Stimulated activated CD4-positive, alpha-beta T cell treated with anti-CD3 and anti-CD28 coated beads, TNF-alpha, amount 100 ng/mL, for 4 hours (primary cell): ENCODE results near the gene PCDHB10.
"Not testable (repeated sequence)": the region's sequence is repeated elsewhere in the genome, so short reads cannot be mapped to it uniquely, and the experiment has no call there.

Experiments
- DNase-seq, 3 experiments: peaks; one replicate each; pipeline ENCODE4 v3.0.0-alpha.2; 2020; ENCODE audit warnings: low read depth in 3 of 3

Gene PCDHB10

DNA sequence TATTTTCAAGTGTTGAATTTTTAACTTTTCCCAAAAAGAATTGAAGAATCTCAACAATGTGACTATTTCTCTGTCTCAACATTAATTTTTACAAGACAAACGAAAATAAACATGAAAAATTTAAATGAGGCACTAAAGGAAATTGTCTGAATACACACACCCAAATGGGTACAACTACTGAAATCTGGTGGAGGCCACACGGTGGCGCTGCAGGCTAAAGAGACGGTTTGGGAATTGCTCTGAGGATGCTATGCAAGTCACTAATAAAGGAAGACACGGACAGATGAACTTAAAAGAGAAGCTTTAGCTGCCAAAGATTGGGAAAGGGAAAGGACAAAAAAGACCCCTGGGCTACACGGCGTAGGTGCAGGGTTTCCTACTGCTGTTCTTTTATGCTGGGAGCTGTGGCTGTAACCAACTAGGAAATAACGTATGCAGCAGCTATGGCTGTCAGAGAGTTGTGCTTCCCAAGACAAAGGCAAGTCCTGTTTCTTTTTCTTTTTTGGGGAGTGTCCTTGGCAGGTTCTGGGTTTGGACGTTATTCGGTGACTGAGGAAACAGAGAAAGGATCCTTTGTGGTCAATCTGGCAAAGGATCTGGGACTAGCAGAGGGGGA lies at the start of gene PCDHB10:
PCDHB10 (plus strand) TSS at position 244 of the 616 bp plus-strand sequence; CDS start at position 444, 200 bp downstream.
- no peak for DNase-seq

DNA sequence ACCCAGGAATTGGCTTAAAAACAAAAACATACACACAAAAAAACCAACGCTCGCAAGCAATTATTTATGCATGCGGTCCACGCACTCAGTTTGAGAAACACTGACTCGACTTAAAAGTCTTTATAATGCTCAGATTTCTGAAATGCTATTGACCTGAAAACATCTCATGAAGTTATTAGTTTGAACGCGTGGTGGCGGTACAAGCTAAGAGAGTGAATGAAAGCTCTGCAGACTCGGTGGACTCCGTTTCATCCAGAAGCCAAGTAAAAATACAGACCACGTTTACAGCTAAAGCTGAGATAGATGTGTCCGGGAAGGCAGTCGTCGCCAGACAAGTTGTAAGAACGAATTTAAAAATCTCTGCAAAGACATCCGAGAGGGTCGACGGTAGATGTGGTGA lies 42.3 kb upstream of the PCDHB10 start, which contains the start of gene PCDHB6:
PCDHB6 (plus strand) TSS at position 246 of the 400 bp plus-strand sequence. CDS start 201 bp downstream, outside the sequence.
- no peak for DNase-seq

DNA sequence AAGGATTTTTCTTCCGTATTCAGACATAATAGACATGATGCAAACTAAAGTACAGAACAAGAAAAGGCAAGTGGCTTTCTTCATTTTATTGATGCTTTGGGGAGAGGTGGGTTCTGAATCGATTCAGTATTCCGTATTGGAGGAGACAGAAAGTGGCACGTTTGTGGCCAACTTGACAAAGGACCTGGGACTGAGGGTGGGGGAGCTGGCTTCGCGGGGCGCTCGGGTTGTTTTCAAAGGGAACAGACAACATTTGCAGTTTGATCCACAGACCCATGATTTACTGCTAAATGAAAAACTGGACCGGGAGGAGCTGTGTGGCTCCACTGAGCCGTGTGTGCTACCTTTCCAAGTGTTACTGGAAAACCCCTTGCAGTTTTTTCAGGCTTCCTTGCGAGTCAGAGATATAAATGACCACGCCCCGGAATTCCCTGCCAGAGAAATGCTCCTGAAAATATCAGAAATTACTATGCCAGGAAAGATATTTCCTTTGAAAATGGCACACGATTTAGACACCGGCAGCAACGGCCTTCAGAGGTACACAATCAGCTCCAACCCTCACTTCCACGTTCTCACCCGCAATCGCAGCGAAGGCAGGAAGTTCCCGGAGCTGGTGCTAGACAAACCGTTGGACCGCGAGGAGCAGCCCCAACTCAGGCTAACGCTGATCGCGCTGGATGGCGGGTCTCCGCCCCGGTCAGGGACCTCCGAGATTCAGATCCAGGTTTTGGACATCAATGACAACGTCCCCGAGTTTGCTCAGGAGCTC lies 41.7 kb upstream of the PCDHB10 start:
- no peak for DNase-seq

DNA sequence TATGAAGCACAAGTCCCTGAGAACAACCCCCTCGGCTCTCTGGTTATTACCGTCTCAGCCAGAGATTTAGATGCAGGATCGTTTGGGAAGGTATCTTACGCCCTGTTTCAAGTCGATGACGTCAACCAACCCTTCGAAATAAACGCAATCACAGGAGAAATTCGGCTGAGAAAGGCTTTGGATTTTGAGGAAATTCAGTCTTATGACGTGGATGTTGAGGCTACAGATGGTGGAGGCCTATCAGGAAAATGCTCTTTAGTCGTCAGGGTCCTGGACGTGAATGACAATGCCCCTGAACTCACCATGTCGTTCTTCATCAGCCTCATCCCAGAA lies 41.2 kb upstream of the PCDHB10 start:
- no peak for DNase-seq

DNA sequence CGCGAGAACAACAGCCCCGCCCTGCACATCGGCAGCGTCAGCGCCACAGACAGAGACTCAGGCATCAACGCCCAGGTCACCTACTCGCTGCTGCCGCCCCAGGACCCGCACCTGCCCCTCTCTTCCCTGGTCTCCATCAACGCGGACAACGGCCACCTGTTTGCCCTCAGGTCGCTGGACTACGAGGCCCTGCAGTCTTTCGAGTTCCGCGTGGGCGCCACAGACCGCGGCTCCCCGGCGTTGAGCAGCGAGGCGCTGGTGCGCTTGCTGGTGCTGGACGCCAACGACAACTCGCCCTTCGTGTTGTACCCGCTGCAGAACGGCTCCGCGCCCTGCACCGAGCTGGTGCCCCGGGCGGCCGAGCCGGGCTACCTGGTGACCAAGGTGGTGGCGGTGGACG lies 40.5 kb upstream of the PCDHB10 start:
- not testable (repeated sequence) for DNase-seq

DNA sequence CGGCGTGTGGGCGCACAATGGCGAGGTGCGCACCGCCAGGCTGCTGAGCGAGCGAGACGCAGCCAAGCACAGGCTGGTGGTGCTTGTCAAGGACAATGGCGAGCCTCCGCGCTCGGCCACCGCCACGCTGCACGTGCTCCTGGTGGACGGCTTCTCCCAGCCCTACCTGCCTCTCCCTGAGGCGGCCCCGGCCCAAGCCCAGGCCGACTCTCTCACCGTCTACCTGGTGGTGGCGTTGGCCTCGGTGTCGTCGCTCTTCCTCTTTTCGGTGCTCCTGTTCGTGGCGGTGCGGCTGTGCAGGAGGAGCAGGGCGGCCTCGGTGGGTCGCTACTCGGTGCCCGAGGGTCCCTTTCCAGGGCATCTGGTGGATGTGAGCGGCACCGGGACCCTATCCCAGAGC lies 40.1 kb upstream of the PCDHB10 start:
- DNase-seq, result not testable (repeated sequence)

DNA sequence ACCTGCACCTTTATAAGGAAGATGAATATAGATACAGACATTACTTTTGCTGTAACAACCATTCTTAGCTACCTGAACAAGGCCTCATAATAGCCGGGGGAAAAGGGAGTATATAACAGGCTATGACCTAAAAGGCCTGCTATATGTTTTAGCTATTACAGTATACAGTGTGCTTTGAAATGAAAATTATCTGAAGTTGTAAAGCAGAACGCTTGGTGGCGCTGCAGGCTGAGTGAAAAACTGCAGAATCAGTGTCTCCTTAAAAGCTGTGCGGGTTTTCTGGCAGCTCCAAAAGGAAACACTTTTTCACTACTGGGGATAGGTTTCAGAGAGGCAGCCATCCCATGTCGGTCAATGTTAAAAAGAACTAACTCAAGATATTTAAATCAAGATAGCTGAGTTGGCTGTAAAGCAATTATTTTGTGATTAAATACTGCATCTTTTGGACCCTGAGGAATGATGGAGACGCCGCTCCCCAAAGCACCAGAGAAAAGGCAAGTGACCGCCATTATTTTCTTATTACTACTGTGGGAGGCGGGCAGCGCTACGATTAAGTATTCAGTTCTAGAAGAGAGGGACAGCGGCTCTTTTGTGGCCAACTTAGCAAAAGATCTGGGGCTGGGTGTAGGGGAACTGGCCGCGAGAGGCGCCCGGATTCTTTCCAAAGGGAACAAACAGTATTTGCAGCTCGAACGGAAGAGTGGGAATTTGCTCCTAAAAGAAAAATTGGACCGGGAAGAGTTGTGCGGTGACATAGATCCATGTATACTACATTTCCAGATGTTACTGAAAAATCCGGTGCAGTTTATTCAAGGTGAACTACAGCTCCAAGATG lies 36.4 kb upstream of the PCDHB10 start:
- no peak for DNase-seq

DNA sequence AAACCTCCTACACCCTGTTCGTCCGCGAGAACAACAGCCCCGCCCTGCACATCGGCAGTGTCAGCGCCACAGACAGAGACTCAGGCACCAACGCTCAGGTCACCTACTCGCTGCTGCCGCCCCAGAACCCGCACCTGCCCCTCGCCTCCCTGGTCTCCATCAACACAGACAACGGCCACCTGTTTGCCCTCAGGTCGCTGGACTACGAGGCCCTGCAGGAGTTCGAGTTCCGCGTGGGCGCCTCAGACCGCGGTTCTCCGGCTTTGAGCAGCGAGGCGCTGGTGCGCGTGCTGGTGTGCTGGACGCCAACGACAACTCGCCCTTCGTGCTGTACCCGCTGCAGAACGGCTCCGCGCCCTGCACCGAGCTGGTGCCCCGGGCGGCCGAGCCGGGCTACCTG lies 34.8 kb upstream of the PCDHB10 start:
- DNase-seq, result not testable (repeated sequence)

DNA sequence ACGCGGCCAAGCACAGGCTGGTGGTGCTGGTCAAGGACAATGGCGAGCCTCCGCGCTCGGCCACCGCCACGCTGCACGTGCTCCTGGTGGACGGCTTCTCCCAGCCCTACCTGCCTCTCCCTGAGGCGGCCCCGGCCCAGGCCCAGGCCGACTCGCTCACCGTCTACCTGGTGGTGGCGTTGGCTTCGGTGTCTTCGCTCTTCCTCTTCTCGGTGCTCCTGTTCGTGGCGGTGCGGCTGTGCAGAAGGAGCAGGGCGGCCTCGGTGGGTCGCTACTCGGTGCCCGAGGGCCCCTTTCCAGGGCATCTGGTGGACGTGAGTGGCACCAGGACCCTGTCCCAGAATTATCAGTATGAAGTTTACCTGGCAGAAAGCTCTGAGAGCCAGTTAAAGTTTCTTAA lies 34.3 kb upstream of the PCDHB10 start:
- DNase-seq, result not testable (repeated sequence)

DNA sequence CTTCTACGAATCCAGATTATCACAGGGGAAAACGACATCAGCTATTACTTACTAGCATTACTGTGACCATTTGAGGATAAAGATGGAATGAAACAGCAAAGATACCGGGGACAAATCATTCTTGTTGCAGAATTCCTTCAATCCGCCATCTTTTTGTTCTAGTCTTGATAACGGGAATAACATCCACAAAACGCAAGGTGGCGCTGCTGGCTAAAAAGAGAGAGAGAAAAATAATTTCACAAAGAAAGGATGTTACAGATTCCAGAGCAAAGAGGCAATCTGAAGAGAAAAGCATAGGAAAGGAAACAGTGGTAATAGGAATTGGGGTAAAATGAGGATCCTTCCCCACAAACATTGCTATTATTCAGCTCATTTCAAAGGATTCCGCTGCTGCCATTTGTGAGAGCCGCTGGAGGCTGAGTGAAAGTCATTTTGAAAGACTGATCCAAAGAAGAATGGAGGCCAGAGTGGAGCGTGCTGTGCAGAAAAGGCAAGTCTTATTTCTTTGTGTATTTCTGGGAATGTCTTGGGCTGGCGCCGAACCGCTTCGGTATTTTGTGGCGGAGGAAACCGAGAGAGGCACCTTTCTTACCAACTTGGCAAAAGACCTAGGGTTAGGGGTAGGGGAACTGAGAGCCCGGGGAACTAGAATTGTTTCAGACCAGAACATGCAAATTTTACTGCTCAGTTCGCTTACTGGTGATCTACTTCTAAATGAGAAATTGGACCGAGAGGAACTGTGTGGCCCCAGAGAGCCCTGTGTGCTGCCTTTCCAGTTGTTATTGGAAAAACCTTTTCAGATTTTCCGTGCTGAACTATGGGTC lies 19.6 kb upstream of the PCDHB10 start, which contains the start of gene PCDHB7:
PCDHB7 (plus strand) TSS at position 264 of the 824 bp plus-strand sequence; CDS start at position 456, 192 bp downstream.
- DNase-seq, result no peak

DNA sequence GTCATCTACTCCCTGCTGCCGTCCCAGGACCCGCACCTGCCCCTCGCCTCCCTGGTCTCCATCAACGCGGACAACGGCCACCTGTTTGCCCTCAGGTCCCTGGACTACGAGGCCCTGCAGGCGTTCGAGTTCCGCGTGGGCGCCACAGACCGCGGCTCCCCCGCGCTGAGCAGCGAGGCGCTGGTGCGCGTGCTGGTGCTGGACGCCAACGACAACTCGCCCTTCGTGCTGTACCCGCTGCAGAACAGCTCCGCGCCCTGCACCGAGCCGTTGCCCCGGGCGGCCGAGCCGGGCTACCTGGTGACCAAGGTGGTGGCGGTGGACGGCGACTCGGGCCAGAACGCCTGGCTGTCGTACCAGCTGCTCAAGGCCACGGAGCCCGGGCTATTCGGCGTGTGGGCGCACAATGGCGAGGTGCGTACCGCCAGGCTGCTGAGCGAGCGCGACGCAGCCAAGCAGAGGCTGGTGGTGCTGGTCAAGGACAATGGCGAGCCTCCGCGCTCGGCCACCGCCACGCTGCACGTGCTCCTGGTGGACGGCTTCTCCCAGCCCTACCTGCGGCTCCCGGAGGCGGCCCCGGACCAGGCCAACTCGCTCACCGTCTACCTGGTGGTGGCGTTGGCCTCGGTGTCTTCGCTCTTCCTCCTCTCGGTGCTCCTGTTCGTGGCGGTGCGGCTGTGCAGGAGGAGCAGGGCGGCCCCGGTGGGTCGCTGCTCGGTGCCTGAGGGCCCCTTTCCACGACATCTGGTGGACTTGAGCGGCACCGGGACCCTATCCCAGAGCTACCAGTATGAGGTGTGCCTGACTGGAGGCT lies 17.7 kb upstream of the PCDHB10 start:
- not testable (repeated sequence) for DNase-seq

DNA sequence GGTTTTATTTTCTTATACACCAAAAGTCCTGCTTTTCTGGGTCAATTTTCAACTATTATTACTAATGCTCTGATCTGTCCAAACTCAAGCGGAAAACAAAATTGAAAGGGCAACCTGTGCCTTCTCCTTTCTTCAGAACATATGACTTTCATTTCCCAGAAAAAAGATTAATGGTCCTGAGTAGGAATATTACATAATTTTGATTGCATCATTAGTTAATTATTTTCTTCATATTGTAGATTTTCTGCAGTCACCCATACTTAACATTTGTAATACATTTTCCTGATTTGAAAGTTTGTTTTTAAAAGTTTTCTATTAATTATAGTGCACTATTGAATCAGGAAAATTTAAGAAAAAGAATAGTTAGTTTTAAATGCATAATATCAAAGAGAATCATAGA lies 16.2 kb upstream of the PCDHB10 start:
- no peak for DNase-seq

DNA sequence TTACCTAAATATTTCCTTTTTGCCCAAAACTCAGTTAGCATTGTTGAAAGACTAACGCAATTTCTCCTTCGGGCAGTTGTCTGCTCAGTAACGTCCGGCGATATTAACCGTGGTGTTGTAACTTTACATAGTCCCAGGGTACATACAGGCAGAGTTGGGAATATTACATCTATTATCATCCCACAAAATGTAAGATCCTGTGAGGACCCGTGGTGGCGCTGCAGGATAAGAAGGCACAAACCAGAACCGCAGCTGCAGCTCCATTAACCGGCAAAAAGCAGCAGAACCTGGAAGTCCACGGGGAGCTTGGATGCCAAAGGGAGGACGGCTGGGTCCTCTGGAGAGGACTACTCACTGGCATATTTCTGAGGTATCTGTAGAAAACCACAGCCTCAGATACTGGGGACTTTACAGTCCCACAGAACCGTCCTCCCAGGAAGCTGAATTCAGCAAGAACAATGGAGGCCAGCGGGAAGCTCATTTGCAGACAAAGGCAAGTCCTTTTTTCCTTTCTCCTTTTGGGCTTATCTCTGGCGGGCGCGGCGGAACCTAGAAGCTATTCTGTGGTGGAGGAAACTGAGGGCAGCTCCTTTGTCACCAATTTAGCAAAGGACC lies 14.5 kb upstream of the PCDHB10 start, which contains the start of gene PCDHB8:
PCDHB8 (plus strand) TSS at position 214 of the 615 bp plus-strand sequence; CDS start at position 459, 245 bp downstream.
- DNase-seq, result not testable (repeated sequence)

DNA sequence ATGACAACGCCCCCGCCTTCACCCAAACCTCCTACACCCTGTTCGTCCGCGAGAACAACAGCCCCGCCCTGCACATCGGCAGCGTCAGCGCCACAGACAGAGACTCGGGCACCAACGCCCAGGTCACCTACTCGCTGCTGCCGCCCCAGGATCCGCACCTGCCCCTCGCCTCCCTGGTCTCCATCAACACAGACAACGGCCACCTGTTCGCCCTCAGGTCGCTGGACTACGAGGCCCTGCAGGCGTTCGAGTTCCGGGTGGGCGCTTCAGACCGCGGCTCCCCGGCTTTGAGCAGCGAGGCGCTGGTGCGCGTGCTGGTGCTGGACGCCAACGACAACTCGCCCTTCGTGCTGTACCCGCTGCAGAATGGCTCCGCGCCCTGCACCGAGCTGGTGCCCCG lies 12.8 kb upstream of the PCDHB10 start:
- not testable (repeated sequence) for DNase-seq

DNA sequence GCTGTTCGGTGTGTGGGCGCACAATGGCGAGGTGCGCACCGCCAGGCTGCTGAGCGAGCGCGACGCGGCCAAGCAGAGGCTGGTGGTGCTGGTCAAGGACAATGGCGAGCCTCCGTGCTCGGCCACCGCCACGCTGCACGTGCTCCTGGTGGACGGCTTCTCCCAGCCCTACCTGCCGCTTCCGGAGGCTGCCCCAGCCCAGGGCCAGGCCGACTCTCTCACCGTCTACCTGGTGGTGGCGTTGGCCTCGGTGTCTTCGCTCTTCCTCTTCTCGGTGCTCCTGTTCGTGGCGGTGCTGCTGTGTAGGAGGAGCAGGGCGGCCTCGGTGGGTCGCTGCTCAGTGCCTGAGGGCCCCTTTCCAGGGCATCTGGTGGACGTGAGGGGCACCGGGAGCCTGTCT lies 12.3 kb upstream of the PCDHB10 start:
- DNase-seq, result not testable (repeated sequence)

DNA sequence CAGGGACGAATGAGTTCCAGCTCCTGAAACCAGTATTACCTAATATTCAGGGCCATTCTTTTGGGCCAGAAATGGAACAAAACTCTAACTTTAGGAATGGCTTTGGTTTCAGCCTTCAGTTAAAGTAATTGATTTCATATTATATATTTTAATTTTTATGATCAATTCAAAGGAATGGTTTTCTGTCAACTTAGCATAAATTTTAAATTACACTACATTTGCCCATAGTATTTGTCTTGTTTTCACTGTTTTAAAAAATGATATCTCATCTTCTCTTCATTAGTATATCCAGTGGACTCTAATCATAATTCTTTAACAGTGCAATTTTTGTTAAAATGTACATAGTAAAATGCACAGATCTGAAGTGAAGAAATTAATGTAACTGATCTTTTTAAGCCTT lies 11.8 kb upstream of the PCDHB10 start:
- DNase-seq, result no peak

DNA sequence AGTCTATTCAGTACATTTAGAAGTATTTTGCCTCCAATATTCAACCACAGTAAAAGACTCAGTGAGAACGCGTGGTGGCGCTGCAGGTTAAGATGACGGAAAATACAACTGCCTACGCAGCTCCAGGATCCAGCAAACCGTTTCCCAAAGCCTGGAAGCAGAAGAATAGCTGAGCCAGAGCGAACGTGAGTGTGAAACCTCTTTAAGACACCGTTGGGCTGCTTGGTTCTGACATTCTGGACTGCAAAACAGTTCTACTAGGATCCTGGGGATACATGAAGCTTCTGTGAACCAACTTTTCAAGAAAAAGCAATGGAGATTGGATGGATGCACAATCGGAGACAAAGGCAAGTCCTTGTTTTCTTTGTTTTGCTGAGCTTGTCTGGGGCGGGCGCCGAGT lies 9.9 kb upstream of the PCDHB10 start, which contains the start of gene PCDHB16:
PCDHB16 (plus strand) TSS at position 140 of the 400 bp plus-strand sequence; CDS start at position 313, 173 bp downstream.
- DNase-seq, result no peak

DNA sequence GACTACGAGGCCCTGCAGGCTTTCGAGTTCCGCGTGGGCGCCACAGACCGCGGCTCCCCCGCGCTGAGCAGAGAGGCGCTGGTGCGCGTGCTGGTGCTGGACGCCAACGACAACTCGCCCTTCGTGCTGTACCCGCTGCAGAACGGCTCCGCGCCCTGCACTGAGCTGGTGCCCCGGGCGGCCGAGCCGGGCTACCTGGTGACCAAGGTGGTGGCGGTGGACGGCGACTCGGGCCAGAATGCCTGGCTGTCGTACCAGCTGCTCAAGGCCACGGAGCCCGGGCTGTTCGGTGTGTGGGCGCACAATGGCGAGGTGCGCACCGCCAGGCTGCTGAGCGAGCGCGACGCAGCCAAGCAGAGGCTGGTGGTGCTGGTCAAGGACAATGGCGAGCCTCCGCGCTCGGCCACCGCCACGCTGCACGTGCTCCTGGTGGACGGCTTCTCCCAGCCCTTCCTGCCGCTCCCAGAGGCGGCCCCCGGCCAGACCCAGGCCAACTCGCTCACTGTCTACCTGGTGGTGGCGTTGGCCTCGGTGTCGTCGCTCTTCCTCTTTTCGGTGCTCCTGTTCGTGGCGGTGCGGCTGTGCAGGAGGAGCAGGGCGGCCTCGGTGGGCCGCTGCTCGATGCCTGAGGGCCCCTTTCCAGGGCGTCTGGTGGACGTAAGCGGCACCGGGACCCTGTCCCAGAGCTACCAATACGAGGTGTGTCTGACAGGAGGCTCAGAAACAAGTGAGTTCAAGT lies 7.9 kb upstream of the PCDHB10 start:
- DNase-seq, result not testable (repeated sequence)
